NB4 (cell line): ENCODE measurements around the gene ZNF687.

Source experiments
- POLR2A ChIP-seq: IDR thresholded peaks from 2 replicates; pipeline ENCODE4 v1.6.1; 2011; ENCODE audit warnings: mild to moderate bottlenecking; ENCODE audit not compliant: insufficient read length; ENCODE audit errors: extremely low read depth
- TF ChIP-seq, protein P1 (sequence below): IDR thresholded peaks from one replicate; pipeline ENCODE4 v1.5.1; 2012; ENCODE audit warnings: low read depth, low read length
- TF ChIP-seq, protein P2 (sequence below): IDR thresholded peaks from 2 replicates; pipeline ENCODE4 v1.6.1; 2011; ENCODE audit warnings: low read depth, low read length

DNA sequence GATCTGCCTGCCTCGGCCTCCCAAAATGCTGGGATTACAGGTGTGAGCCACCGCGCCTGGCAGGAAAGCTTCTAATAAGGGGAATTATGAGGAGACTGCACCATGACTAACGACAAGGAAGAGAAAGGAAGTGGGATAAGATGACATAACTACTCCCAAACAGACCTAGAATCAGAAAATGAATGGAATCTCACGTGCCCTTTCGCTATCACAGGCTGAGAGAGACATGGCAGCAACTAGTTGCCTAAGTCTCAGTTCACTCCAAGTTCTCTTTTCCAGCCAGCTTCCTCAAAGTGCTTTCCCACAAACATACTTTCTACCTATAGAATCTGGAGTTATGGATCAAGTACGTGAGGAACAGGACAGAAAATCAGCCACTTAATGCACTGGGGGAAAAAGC lies 43.1 kb downstream of the ZNF687 start:
- TF ChIP-seq, protein P1, sequence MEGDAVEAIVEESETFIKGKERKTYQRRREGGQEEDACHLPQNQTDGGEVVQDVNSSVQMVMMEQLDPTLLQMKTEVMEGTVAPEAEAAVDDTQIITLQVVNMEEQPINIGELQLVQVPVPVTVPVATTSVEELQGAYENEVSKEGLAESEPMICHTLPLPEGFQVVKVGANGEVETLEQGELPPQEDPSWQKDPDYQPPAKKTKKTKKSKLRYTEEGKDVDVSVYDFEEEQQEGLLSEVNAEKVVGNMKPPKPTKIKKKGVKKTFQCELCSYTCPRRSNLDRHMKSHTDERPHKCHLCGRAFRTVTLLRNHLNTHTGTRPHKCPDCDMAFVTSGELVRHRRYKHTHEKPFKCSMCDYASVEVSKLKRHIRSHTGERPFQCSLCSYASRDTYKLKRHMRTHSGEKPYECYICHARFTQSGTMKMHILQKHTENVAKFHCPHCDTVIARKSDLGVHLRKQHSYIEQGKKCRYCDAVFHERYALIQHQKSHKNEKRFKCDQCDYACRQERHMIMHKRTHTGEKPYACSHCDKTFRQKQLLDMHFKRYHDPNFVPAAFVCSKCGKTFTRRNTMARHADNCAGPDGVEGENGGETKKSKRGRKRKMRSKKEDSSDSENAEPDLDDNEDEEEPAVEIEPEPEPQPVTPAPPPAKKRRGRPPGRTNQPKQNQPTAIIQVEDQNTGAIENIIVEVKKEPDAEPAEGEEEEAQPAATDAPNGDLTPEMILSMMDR: no peak
- TF ChIP-seq, protein P2, sequence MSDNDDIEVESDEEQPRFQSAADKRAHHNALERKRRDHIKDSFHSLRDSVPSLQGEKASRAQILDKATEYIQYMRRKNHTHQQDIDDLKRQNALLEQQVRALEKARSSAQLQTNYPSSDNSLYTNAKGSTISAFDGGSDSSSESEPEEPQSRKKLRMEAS: no peak
- no peak for TF ChIP-seq POLR2A
